B cell (primary cell): Measurements from ENCODE around the gene ABLIM1. TPM values are rescaled to one million over a fixed set of nuclear protein-coding genes. Genes with fewer than 3 reads are reported as not detected.

Experiments used
- ATAC-seq: fragments of 200-7000 bp; cut with Tn5 transposase; one replicate; pipeline ENCODE4 v1.10.0; 2021; ENCODE audit warnings: low read depth, mild to moderate bottlenecking, moderate number of reproducible peaks, moderate library complexity
- CTCF ChIA-PET: fragments of 350-600 bp; sonication (Branson Sonifier 250); formaldehyde crosslinking; loops from one replicate; lab custom pipeline; 2021; ENCODE audit warnings: antibody characterized with exemption, inconsistent platforms; lab: Charles Lee
- POLR2A ChIA-PET: fragments of 350-600 bp; sonication (Branson Sonifier 250); formaldehyde crosslinking; loops from one replicate; lab custom pipeline; 2021; ENCODE audit warnings: antibody characterized with exemption; lab: Charles Lee
- DNase-seq: peaks from one replicate; pipeline ENCODE4 v3.0.0; 2013
- H2AFZ ChIP-seq: 2 replicates; pipeline ENCODE4 v1.6.1; 2012; ENCODE audit warnings: mild to moderate bottlenecking, low read depth, low read length; ENCODE audit not compliant: insufficient read depth, poor library complexity, severe bottlenecking
- H3K27ac ChIP-seq, 2 donors: 1 replicate in 1 of 2; 2 replicates in 1 of 2; pipeline ENCODE4 v1.5.1; 2012 to 2013; ENCODE audit warnings: low read length in 2 of 2, mild to moderate bottlenecking in 2 of 2, moderate library complexity in 1 of 2
- H3K27me3 ChIP-seq, 4 experiments: fragments of 200-600 bp in 1 of 4; sonication (generic) in 1 of 4; replicated peaks in 1 of 4; 1 replicate in 2 of 4; 2 replicates in 2 of 4; pipeline versions ENCODE4 v1.6.1 to v1.7.0; 2013 to 2016; ENCODE audit warnings: low read length in 3 of 4, mild to moderate bottlenecking in 2 of 4, mixed read lengths in 1 of 4, moderate library complexity in 1 of 4; ENCODE audit not compliant: insufficient read depth in 4 of 4, control insufficient read depth in 3 of 4; ENCODE audit errors: control extremely low read depth in 1 of 4
- H3K36me3 ChIP-seq, 2 experiments: replicated peaks in 1 of 2; 1 replicate in 1 of 2; 2 replicates in 1 of 2; pipeline versions ENCODE4 v1.6.1 to v1.7.1; 2013; ENCODE audit warnings: low read length in 1 of 2; ENCODE audit not compliant: insufficient read depth in 2 of 2, control insufficient read depth in 1 of 2; ENCODE audit errors: control extremely low read depth in 1 of 2, extremely low read depth in 1 of 2
- H3K4me1 ChIP-seq, 2 donors: fragments of 200-600 bp in 1 of 2; sonication (generic) in 1 of 2; 1 replicate in 1 of 2; 2 replicates in 1 of 2; pipeline versions ENCODE4 v1.5.1 to v1.6.1; 2013 to 2017; ENCODE audit warnings: low read length in 2 of 2; ENCODE audit not compliant: control insufficient read depth in 2 of 2, insufficient read depth in 2 of 2
- H3K4me2 ChIP-seq: replicated peaks from 2 replicates; pipeline ENCODE3; 2012; ENCODE audit warnings: mild to moderate bottlenecking, low read depth, low read length; ENCODE audit not compliant: poor library complexity, severe bottlenecking
- H3K4me3 ChIP-seq, 5 experiments: fragments of 200-600 bp in 1 of 5; sonication (generic) in 1 of 5; 1 replicate in 3 of 5; 2 replicates in 2 of 5; pipeline versions ENCODE4 v1.5.1 to v1.7.0; 2011 to 2016; ENCODE audit warnings: low read length in 4 of 5, mild to moderate bottlenecking in 4 of 5, low read depth in 2 of 5, control low read depth in 1 of 5, moderate library complexity in 1 of 5; ENCODE audit not compliant: insufficient read depth in 1 of 5; ENCODE audit errors: control extremely low read depth in 1 of 5, extremely low read depth in 1 of 5
- H3K79me2 ChIP-seq: fragments of 200-600 bp; sonication (generic); one replicate; pipeline ENCODE4 v1.6.0; 2016; ENCODE audit warnings: low read length; ENCODE audit not compliant: control insufficient read depth, insufficient read depth
- H3K9ac ChIP-seq: fragments of 200-600 bp; sonication (generic); 2 replicates; pipeline ENCODE4 v1.6.1; 2017; ENCODE audit warnings: mild to moderate bottlenecking, low read length, moderate library complexity
- H3K9me3 ChIP-seq, 3 donors: one replicate each; pipeline versions ENCODE4 v1.6.1 to v1.7.1; 2013; ENCODE audit warnings: low read length in 2 of 3; ENCODE audit not compliant: control insufficient read depth in 2 of 3, insufficient read depth in 1 of 3; ENCODE audit errors: control extremely low read depth in 1 of 3
- H4K20me1 ChIP-seq: 2 replicates; pipeline ENCODE4 v1.6.0; 2012; ENCODE audit warnings: mild to moderate bottlenecking, low read length; ENCODE audit not compliant: insufficient read depth, control insufficient read depth, poor library complexity, severe bottlenecking
- H3K27ac Mint-ChIP-seq: one replicate; pipeline ENCODE4 v1.8.0; 2021; ENCODE audit warnings: mixed read lengths
- H3K27me3 Mint-ChIP-seq: one replicate; pipeline ENCODE4 v1.8.0; 2021; ENCODE audit warnings: mixed read lengths
- H3K4me1 Mint-ChIP-seq: one replicate; pipeline ENCODE4 v1.8.0; 2021; ENCODE audit warnings: mixed read lengths
- H3K4me3 Mint-ChIP-seq: one replicate; pipeline ENCODE4 v1.8.0; 2021; ENCODE audit warnings: mixed read lengths
- H3K9me3 Mint-ChIP-seq: one replicate; pipeline ENCODE4 v1.8.0; 2022; ENCODE audit warnings: mixed read lengths; ENCODE audit not compliant: insufficient read depth
- CTCF ChIP-seq: fragments of 200-600 bp; IDR thresholded peaks from one replicate; pipeline ENCODE4 v1.8.0; 2022; ENCODE audit warnings: antibody characterized with exemption, mild to moderate bottlenecking
- EZH2 ChIP-seq: IDR thresholded peaks from 2 replicates; pipeline ENCODE4 v1.6.1; 2012; ENCODE audit warnings: borderline replicate concordance, low read depth, mild to moderate bottlenecking, moderate library complexity, low read length; ENCODE audit not compliant: insufficient read depth, poor library complexity, severe bottlenecking
- WGBS: methylation state at CpG from one replicate; pipeline ENCODE4 v1.1.5; 2013; ENCODE audit warnings: missing lambda C conversion rate; ENCODE audit not compliant: insufficient coverage; 5-methylcytosine and 5-hydroxymethylcytosine counted together
- intact Hi-C: fragments of 100-400 bp; cut with micrococcal nuclease; formaldehyde crosslinking; loops from one replicate; pipeline ENCODE4 v1.10.0; 2022
- polyA plus RNA-seq: library from polyadenylated mRNA; depleted of rRNA; stranded (reverse); fragments of >200 nt; gene quantifications from 2 replicates; pipeline ENCODE4 v1.2.3, GENCODE V29; 2012
- total RNA-seq, 2 donors: library from RNA; stranded (reverse); fragments of 120-200 nt in 1 of 2; gene quantifications; 1 replicate in 1 of 2; 2 replicates in 1 of 2; pipeline versions ENCODE4 v1.2.3 to v1.2.4, GENCODE V29; 2013 to 2022

Gene ABLIM1
- total and polyA plus RNA-seq, 2 donors (not counting 1 experiment from before 2014, with no cell fraction given) = 55.6 to 148 TPM

GRCh38 chr10:114616516-114616915 lies 41.6 kb downstream of the ABLIM1 start:
- intact Hi-C loops = no loop called here
- WGBS = 100% methylated on average over 1 of the region's 4 CpGs
- Mint-ChIP-seq H3K27ac (no peak overlapping the region), H3K4me1 (peaks cover 10% of the 10 kb centered on the region), H3K9me3 (no peaks in the 10 kb centered on the region), H3K27me3 (peaks cover 3% of the 10 kb centered on the region), H3K4me3 (no peak overlapping the region)
- Histone ChIP-seq H2AFZ (no peak overlapping the region), H3K27ac (no peak overlapping the region), H3K9ac (no peak overlapping the region), H3K9me3 (no peaks in the 10 kb centered on the region), H4K20me1 (no peaks in the 10 kb centered on the region), H3K36me3 (no peaks in the 10 kb centered on the region), H3K79me2 (no peaks in the 10 kb centered on the region), H3K4me3 (no peak overlapping the region), H3K4me2 (no peak overlapping the region), H3K4me1 (no peaks in the 10 kb centered on the region), H3K27me3 (no peaks in the 10 kb centered on the region)
- ChIA-PET CTCF (interaction anchor here (0.8 to 1.4 kb wide), 3 partner anchors 13 to 145 kb away, joined by 3 to 5 read pairs (median 4); no protein-coding TSS in a partner anchor), POLR2A (no interaction called here)
- ATAC-seq (no peak), DNase-seq (no peak)
- TF ChIP-seq CTCF (no peak), EZH2 (no peak)

- no peak for ATAC-seq
- Mint-ChIP-seq H3K4me3 (no peak overlapping the region), H3K27me3 (peaks cover 3% of the 10 kb centered on the region), H3K4me1 (peaks cover 10% of the 10 kb centered on the region), H3K27ac (no peak overlapping the region), H3K9me3 (no peaks in the 10 kb centered on the region)
- intact Hi-C loops = no loop called here
- ChIA-PET POLR2A (no interaction called here), CTCF (interaction anchor here (0.8 to 1.4 kb wide), 3 partner anchors 12 to 145 kb away, joined by 3 to 5 read pairs (median 4); no protein-coding TSS in a partner anchor)
- H3K9ac ChIP-seq = no peak overlapping the region
- no peaks in the 10 kb centered on the region for H4K20me1 ChIP-seq
- H3K27ac ChIP-seq = no peak overlapping the region
- H3K27me3 ChIP-seq = no peaks in the 10 kb centered on the region
- H2AFZ ChIP-seq = no peak overlapping the region
- H3K36me3 ChIP-seq = no peaks in the 10 kb centered on the region
- TF ChIP-seq CTCF (no peak), EZH2 (no peak)
- no peaks in the 10 kb centered on the region for H3K9me3 ChIP-seq
- H3K4me1 ChIP-seq = no peaks in the 10 kb centered on the region
- no peak overlapping the region for H3K4me2 ChIP-seq
- H3K79me2 ChIP-seq = no peaks in the 10 kb centered on the region
- H3K4me3 ChIP-seq = no peak overlapping the region
- WGBS = 88% methylated on average over 1 of the region's 1 CpG
- DNase-seq = no peak
These were observed 42.0 kb downstream of the ABLIM1 start for GRCh38 chr10:114616103-114616502.
